Naive B cell (primary cell): Measurements from ENCODE around the gene ARPC5L. TPM values are rescaled to one million over a fixed set of nuclear protein-coding genes. Genes with fewer than 3 reads are reported as not detected.
A peak's percentile ranks its signal among the peaks of the same experiment; 100 is the strongest.

Experiments used
- ATAC-seq, 2 donors: fragments of 150-1000 bp; cut with Tn5 transposase; 2 replicates each; pipeline ENCODE4 v1.10.0; 2021; ENCODE audit warnings: low read depth in 2 of 2, mild to moderate bottlenecking in 2 of 2, moderate library complexity in 2 of 2
- DNase-seq: peaks from one replicate; pipeline ENCODE4 v3.0.0; 2022
- H3K27ac Mint-ChIP-seq, 6 donors: one replicate each; pipeline ENCODE4 v1.8.0; 2020 to 2022; ENCODE audit warnings: mild to moderate bottlenecking in 6 of 6, mixed read lengths in 6 of 6, moderate library complexity in 5 of 6, inconsistent platforms in 2 of 6
- H3K27me3 Mint-ChIP-seq, 3 donors: one replicate each; pipeline ENCODE4 v1.8.0; 2021 to 2022; ENCODE audit warnings: mixed read lengths in 3 of 3, mild to moderate bottlenecking in 1 of 3
- H3K36me3 Mint-ChIP-seq, 2 donors: one replicate each; pipeline ENCODE4 v1.8.0; 2020 to 2022; ENCODE audit warnings: mixed read lengths in 2 of 2, inconsistent platforms in 1 of 2, mild to moderate bottlenecking in 1 of 2
- H3K4me1 Mint-ChIP-seq, 3 donors: one replicate each; pipeline ENCODE4 v1.8.0; 2020 to 2022; ENCODE audit warnings: mixed read lengths in 3 of 3, inconsistent platforms in 1 of 3, mild to moderate bottlenecking in 1 of 3, moderate library complexity in 1 of 3
- H3K4me3 Mint-ChIP-seq, 8 donors: one replicate each; pipeline ENCODE4 v1.8.0; 2020 to 2022; ENCODE audit warnings: mild to moderate bottlenecking in 8 of 8, mixed read lengths in 8 of 8, moderate library complexity in 8 of 8, inconsistent platforms in 2 of 8
- H3K9me3 Mint-ChIP-seq, 7 donors: one replicate each; pipeline ENCODE4 v1.8.0; 2020 to 2022; ENCODE audit warnings: mixed read lengths in 7 of 7, mild to moderate bottlenecking in 5 of 7, inconsistent platforms in 2 of 7, moderate library complexity in 1 of 7
- polyA plus RNA-seq, 6 donors: library from polyadenylated mRNA; unstranded; fragments of 300-500 nt; fragmentation: Illumina TruSeq; gene quantifications; one replicate each; pipeline ENCODE4 v1.2.3, GENCODE V29; 2021; ENCODE audit warnings: low read depth in 6 of 6

Gene ARPC5L
- 10 to 100 TPM; 44.1 to 71.6 (median 58.0) TPM for polyA plus RNA-seq

GRCh38 chr9:124861342-124862229 lies at the start of gene ARPC5L, which contains the start of gene RPL35:
TSS of gene ARPC5L (plus strand) at chr9:124862130. CDS start at chr9:124869291, 7,161 bp downstream.
TSS of gene RPL35 (minus strand) at chr9:124861957. CDS start at chr9:124861912, 45 bp downstream.
- Mint-ChIP-seq H3K9me3 (no peaks in the 10 kb centered on the region), H3K36me3 (peaks cover 0 to 11% of the 10 kb centered on the region in 2 donors), H3K4me1 (peaks cover 19 to 38% (median 36%) of the 10 kb centered on the region in 3 donors), H3K27me3 (no peaks in the 10 kb centered on the region), H3K27ac (peak within 1 kb of the TSS; percentile 94 to 99 (median 98)), H3K4me3 (peak within 1 kb of the TSS; percentile 93 to 99 (median 97))
- DNase-seq (peak; percentile 95), ATAC-seq (peak; percentile 90 to 92)

- ATAC-seq (no peak), DNase-seq (no peak)
- Mint-ChIP-seq H3K27ac (no peak overlapping the region), H3K36me3 (peaks cover 0 to 14% of the 10 kb centered on the region in 2 donors), H3K4me3 (no peak overlapping the region), H3K9me3 (no peaks in the 10 kb centered on the region), H3K4me1 (peaks cover 0 to 5% (median 0%) of the 10 kb centered on the region in 3 donors), H3K27me3 (peaks cover 0 to 4% (median 0%) of the 10 kb centered on the region in 3 donors)
Observed at GRCh38 chr9:124812441-124812876, 49.5 kb upstream of the ARPC5L start.

GRCh38 chr9:124813041-124813440 lies 48.9 kb upstream of the ARPC5L start:
- no peak for ATAC-seq
- Mint-ChIP-seq H3K27me3 (peaks cover 0 to 5% (median 0%) of the 10 kb centered on the region in 3 donors), H3K27ac (no peak overlapping the region), H3K36me3 (peaks cover 0 to 14% of the 10 kb centered on the region in 2 donors), H3K4me1 (peaks cover 0 to 5% (median 0%) of the 10 kb centered on the region in 3 donors), H3K4me3 (no peak overlapping the region), H3K9me3 (no peaks in the 10 kb centered on the region)
- DNase-seq: no peak

- Mint-ChIP-seq H3K36me3 (peaks cover 0 to 8% of the 10 kb centered on the region in 2 donors), H3K4me3 (peak overlapping the region in 1 of 8 donors; percentile 33), H3K9me3 (no peaks in the 10 kb centered on the region), H3K4me1 (peaks cover 0 to under 1% (median 0%) of the 10 kb centered on the region in 3 donors), H3K27me3 (peaks cover 0 to 10% (median 0%) of the 10 kb centered on the region in 3 donors), H3K27ac (peak overlapping the region in 1 of 6 donors; percentile 38)
- ATAC-seq (no peak), DNase-seq (no peak)
Observed at GRCh38 chr9:124813501-124814163, 48.3 kb upstream of the ARPC5L start.

- ATAC-seq (no peak), DNase-seq (no peak)
- Mint-ChIP-seq H3K27ac (peak overlapping the region in 1 of 6 donors; percentile 38), H3K4me1 (no peaks in the 10 kb centered on the region), H3K9me3 (no peaks in the 10 kb centered on the region), H3K36me3 (peaks cover 0 to 6% of the 10 kb centered on the region in 2 donors), H3K4me3 (no peak overlapping the region), H3K27me3 (peaks cover 0 to 10% (median 0%) of the 10 kb centered on the region in 3 donors)
Observed at GRCh38 chr9:124814164-124814535, 47.8 kb upstream of the ARPC5L start.

GRCh38 chr9:124815601-124816000 lies 46.3 kb upstream of the ARPC5L start:
- no peaks in the 10 kb centered on the region for H3K9me3 Mint-ChIP-seq
- no peaks in the 10 kb centered on the region for H3K4me1 Mint-ChIP-seq
- peak overlapping the region in 1 of 6 donors; percentile 80 for H3K27ac Mint-ChIP-seq
- no peak overlapping the region for H3K4me3 Mint-ChIP-seq
- peaks cover 0 to 5% of the 10 kb centered on the region in 2 donors for H3K36me3 Mint-ChIP-seq
- ATAC-seq (no peak), DNase-seq (no peak)
- H3K27me3 Mint-ChIP-seq: peaks cover 0 to 18% (median 0%) of the 10 kb centered on the region in 3 donors

- H3K36me3 Mint-ChIP-seq: no peaks in the 10 kb centered on the region
- H3K4me1 Mint-ChIP-seq: no peaks in the 10 kb centered on the region
- H3K4me3 Mint-ChIP-seq: no peak overlapping the region
- no peak overlapping the region for H3K27ac Mint-ChIP-seq
- peaks cover 0 to 23% (median 0%) of the 10 kb centered on the region in 3 donors for H3K27me3 Mint-ChIP-seq
- no peak for ATAC-seq
- no peak for DNase-seq
- H3K9me3 Mint-ChIP-seq: no peaks in the 10 kb centered on the region
Observed at GRCh38 chr9:124818431-124819281, 43.3 kb upstream of the ARPC5L start.

- DNase-seq (no peak), ATAC-seq (no peak)
- Mint-ChIP-seq H3K27me3 (peaks cover 0 to 23% (median 0%) of the 10 kb centered on the region in 3 donors), H3K9me3 (no peaks in the 10 kb centered on the region), H3K27ac (peak overlapping the region in 1 of 6 donors; percentile 70), H3K36me3 (no peaks in the 10 kb centered on the region), H3K4me3 (no peak overlapping the region), H3K4me1 (no peaks in the 10 kb centered on the region)
Observed at GRCh38 chr9:124820698-124821623, 41.0 kb upstream of the ARPC5L start.

GRCh38 chr9:124828489-124829333 lies 33.2 kb upstream of the ARPC5L start:
- Mint-ChIP-seq H3K36me3 (no peaks in the 10 kb centered on the region), H3K27me3 (peaks cover 0 to 5% (median 0%) of the 10 kb centered on the region in 3 donors), H3K4me1 (peaks cover 4 to 8% (median 5%) of the 10 kb centered on the region in 3 donors), H3K27ac (peak overlapping the region in 1 of 6 donors; percentile 80), H3K9me3 (no peaks in the 10 kb centered on the region), H3K4me3 (no peak overlapping the region)
- ATAC-seq: no peak
- DNase-seq: no peak

- no peak overlapping the region for H3K4me3 Mint-ChIP-seq
- H3K9me3 Mint-ChIP-seq: no peaks in the 10 kb centered on the region
- no peak overlapping the region for H3K27ac Mint-ChIP-seq
Observed at GRCh38 chr9:124829334-124829669, 32.6 kb upstream of the ARPC5L start.

GRCh38 chr9:124830593-124830992 lies 31.3 kb upstream of the ARPC5L start:
- Mint-ChIP-seq H3K4me3 (no peak overlapping the region), H3K4me1 (peaks cover 4 to 8% (median 5%) of the 10 kb centered on the region in 3 donors), H3K27me3 (peaks cover 3 to 9% (median 6%) of the 10 kb centered on the region in 3 donors), H3K36me3 (no peaks in the 10 kb centered on the region), H3K27ac (peak overlapping the region in 3 of 6 donors; percentile 47 to 72 (median 53)), H3K9me3 (no peaks in the 10 kb centered on the region)
- ATAC-seq: no peak
- no peak for DNase-seq

More at GRCh38 chr9:124829334-124829669, 32.6 kb upstream of the ARPC5L start:
- H3K27me3 Mint-ChIP-seq: peaks cover 0 to 5% (median 3%) of the 10 kb centered on the region in 3 donors
- peaks cover 4 to 8% (median 5%) of the 10 kb centered on the region in 3 donors for H3K4me1 Mint-ChIP-seq
- ATAC-seq (no peak), DNase-seq (no peak)
- H3K36me3 Mint-ChIP-seq: no peaks in the 10 kb centered on the region
